SJCRH30 (cell line): ENCODE measurements around the gene OPN1SW. TPM values are rescaled to one million over a fixed set of nuclear protein-coding genes. Genes with fewer than 3 reads are reported as not detected.

Experiments used
- DNase-seq, 2 experiments: peaks; one replicate each; pipeline ENCODE4 v3.0.0-alpha.2; 2015 to 2020
- H3K27ac ChIP-seq: fragments of 250-450 bp; sonication (Bioruptor Pico); 2 replicates; pipeline ENCODE4 v1.5.1; 2020; ENCODE audit warnings: mild to moderate bottlenecking, moderate library complexity
- H3K27me3 ChIP-seq: fragments of 250-450 bp; sonication (Bioruptor Pico); 2 replicates; pipeline ENCODE4 v1.5.1; 2020; ENCODE audit warnings: mild to moderate bottlenecking, moderate library complexity
- H3K36me3 ChIP-seq: fragments of 250-450 bp; sonication (Bioruptor Pico); 2 replicates; pipeline ENCODE4 v1.5.1; 2020; ENCODE audit warnings: mild to moderate bottlenecking, moderate library complexity
- H3K4me1 ChIP-seq: fragments of 250-450 bp; sonication (Bioruptor Pico); 2 replicates; pipeline ENCODE4 v1.5.1; 2020; ENCODE audit warnings: mild to moderate bottlenecking, moderate library complexity
- H3K4me3 ChIP-seq: fragments of 250-450 bp; sonication (Bioruptor Pico); 2 replicates; pipeline ENCODE4 v1.5.1; 2020; ENCODE audit warnings: mild to moderate bottlenecking, moderate library complexity
- H3K9me3 ChIP-seq: fragments of 250-450 bp; sonication (Bioruptor Pico); replicated peaks from 2 replicates; pipeline ENCODE4 v1.5.1; 2020; ENCODE audit warnings: mild to moderate bottlenecking, moderate library complexity
- total RNA-seq: library from RNA; depleted of rRNA; stranded (reverse); fragments of >200 nt; shearing (Covaris generic); gene quantifications from 2 replicates; pipeline ENCODE4 v1.2.3, GENCODE V29; 2014

The OPN1SW gene
- total RNA-seq, 1 experiment from 2014 or later = not detected

DNA sequence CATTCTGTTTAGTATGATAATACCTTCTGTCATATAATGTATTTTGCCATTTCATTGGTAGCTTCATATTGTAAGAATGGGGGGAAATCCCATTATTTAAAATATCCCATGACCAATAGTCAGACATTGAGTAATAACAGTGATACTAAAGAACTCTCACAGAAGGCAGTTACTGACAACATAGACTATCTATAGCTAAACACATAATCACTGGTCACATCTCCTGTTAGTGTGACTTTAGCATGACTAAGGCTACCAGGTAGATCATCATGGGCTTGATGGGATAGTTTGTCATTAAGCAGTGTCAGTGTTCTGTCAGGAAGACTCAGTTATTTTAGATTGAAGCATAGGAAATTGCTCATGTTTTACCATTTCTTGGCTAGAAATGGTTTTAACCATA is 16.4 kb downstream of the OPN1SW start:
- Histone ChIP-seq H3K4me1 (no peaks in the 10 kb centered on the region), H3K9me3 (no peaks in the 10 kb centered on the region), H3K27ac (no peak overlapping the region), H3K4me3 (no peak overlapping the region), H3K36me3 (peaks cover 86% of the 10 kb centered on the region), H3K27me3 (no peaks in the 10 kb centered on the region)
- DNase-seq = no peak

DNA sequence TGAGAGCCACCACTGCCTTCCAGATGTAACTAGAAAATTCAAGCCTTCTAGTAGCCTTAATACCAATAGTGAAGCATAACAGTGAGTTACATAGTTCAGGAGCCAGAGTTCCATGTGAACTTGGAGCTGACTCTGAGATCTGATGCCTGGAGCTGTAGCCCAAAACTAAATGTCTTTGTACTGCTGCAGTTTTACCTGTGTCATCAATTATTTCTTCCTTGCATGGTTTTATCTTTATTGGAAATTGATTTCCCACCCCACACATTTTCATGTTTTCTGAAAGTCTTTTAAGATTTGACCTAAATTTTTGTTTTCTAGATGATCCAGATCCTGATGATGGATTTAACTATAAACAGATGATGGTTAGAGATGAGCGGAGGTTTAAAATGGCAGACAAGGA is 17.0 kb downstream of the OPN1SW start:
- no peak for DNase-seq
- no peak overlapping the region for H3K27ac ChIP-seq
- no peaks in the 10 kb centered on the region for H3K27me3 ChIP-seq
- H3K36me3 ChIP-seq = peaks cover 86% of the 10 kb centered on the region
- H3K4me1 ChIP-seq = no peaks in the 10 kb centered on the region
- no peaks in the 10 kb centered on the region for H3K9me3 ChIP-seq
- no peak overlapping the region for H3K4me3 ChIP-seq

DNA sequence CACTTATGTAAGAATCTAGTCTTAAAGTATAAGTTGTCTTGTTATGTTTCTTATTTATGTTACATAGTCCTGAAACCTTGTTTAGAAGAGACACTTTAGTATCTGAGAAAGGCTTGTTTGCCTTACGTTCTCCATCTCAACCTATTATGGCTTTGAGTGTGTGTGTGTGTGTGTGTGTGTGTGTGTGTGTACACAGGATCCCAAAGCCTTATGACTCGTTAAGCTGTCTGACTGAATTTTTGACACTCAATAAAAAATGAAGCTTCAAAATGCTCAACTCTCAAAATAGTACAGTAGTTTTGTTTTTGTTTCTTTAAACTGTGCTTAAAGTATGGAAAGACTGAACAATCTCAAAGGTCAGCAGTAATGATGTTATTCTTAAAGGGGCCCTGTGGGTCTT is 18.4 kb downstream of the OPN1SW start:
- Histone ChIP-seq H3K9me3 (no peaks in the 10 kb centered on the region), H3K27me3 (no peaks in the 10 kb centered on the region), H3K27ac (no peak overlapping the region), H3K4me3 (no peak overlapping the region), H3K36me3 (peaks cover 81% of the 10 kb centered on the region), H3K4me1 (no peaks in the 10 kb centered on the region)
- DNase-seq = no peak

DNA sequence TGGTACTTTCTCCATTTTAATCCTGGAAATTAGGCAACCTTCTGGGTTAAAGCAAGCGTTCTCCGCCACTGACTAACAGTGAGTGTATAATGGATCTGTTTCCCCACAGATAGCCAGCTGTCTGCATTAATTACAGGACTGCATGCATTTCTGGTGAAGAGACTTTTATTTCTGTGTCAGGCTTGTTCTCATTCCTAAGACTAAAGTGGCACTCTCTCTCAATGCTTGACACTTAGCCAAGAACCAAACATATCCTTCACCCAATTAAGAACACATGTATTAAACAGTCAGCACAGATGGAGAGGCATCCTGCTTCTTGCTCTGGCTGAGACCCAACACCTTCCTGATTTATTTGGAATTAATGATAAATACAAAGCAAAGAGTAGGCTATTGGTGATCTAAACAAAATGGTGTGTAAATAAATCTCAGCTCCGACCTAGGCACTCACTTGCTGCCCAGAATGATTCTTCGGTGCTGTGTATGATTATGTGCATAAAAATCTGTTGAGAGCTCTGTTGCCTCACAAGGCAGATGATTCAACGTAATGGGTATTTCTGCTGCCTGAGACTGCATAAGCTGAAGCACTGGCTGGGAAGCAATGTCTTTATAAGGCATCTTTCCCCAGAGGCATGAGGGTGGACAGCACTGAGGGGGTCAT is 19.6 kb downstream of the OPN1SW start:
- H3K9me3 ChIP-seq = no peaks in the 10 kb centered on the region
- no peaks in the 10 kb centered on the region for H3K27me3 ChIP-seq
- no peaks in the 10 kb centered on the region for H3K4me1 ChIP-seq
- no peak overlapping the region for H3K27ac ChIP-seq
- H3K36me3 ChIP-seq = peaks cover 78% of the 10 kb centered on the region
- H3K4me3 ChIP-seq = no peak overlapping the region
- DNase-seq = no peak

DNA sequence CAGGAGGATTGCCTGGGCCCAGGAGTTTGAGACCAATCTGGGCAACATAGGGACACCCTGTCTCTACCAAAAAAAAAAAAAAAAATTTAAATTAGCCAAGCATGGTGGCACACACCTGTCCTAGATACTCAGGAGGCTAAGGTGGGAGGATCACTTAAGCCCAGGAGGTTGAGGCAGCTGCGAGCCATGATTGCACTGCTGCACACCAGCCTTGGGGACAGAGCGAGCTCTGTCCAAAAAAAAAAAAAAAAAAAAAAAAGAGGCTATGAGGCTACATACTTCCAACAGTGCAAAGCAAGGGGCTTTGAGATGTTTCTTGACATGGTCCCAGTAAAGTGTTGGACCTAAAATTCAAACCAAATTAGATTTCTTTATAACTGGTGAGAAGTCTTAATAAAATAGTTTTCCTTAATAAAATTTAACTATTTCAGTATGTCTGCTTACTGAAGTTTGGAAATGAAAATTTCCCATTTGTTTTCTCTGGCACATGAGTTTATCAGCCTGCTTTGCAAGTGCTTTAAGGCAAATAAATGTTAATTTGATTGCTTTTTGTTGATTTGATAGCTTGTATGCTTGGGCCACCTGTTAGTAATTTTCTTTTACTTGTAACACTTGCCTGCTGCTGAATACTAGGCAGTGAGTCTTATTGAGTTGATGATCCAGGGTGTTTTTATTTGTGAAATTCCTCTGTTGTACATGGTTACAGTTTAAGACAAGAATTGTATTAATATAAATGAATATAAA is 20.3 kb downstream of the OPN1SW start:
- Histone ChIP-seq H3K4me3 (no peak overlapping the region), H3K9me3 (no peaks in the 10 kb centered on the region), H3K27ac (no peak overlapping the region), H3K36me3 (peaks cover 76% of the 10 kb centered on the region), H3K4me1 (no peaks in the 10 kb centered on the region), H3K27me3 (no peaks in the 10 kb centered on the region)
- DNase-seq = no peak

DNA sequence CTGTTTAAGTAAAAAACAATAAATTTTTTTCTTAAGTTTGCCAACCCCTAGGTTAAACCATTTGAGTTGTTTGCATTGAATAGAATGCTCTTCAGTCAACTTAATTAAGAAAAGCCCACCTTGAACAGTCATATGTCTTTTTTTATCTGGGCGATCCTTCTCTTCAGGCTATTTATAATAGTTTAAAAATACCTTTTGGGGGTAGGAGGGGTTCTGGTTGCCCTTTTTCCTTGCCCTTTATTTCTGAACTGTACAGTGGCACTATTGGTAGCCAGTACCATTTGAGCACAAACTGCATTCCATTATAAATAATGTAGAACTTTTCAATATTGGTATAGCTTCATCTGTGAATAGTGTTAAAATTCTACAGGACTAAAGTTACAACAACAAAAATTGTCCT is 23.3 kb downstream of the OPN1SW start:
- no peak overlapping the region for H3K27ac ChIP-seq
- no peak for DNase-seq
- H3K9me3 ChIP-seq = no peaks in the 10 kb centered on the region
- no peaks in the 10 kb centered on the region for H3K27me3 ChIP-seq
- H3K4me1 ChIP-seq = no peaks in the 10 kb centered on the region
- H3K4me3 ChIP-seq = no peak overlapping the region
- H3K36me3 ChIP-seq = peaks cover 75% of the 10 kb centered on the region

DNA sequence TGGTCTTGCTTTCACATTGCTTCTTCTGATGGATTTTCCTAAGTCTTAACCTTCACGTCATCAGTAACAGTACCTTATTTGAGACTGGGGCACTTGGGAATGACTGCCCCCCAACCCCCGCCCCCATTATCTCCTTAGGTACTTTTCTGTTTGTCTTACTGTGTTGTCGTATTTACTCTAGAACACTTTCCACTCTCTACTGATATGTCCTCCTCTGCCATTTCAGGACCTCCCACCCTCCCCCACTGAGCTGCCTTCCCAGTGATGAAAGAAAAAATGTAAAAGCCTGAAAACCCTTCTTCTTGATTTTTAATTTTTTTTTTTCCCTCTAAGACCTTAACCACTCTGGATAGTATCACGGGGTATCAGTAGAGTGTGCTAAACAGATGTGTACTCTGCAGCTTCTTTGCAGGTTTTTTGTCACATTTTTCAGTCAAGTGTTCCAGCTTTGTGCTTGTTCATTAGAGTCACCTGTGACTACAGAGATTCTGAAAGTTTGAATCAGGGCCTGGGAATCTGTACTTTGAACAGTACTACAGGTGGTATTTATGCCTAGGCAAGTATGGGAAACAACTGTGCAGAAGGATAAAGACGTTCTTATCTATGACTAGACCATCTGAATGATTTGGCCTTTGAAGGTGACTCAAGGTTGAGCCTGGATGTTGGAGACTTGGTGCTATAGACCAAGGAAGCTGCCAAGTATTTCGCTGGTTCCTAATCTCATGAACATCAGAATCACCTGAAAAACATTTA is 28.1 kb downstream of the OPN1SW start:
- peaks cover 50% of the 10 kb centered on the region for H3K36me3 ChIP-seq
- no peak overlapping the region for H3K4me3 ChIP-seq
- DNase-seq = no peak
- H3K27ac ChIP-seq = no peak overlapping the region
- H3K4me1 ChIP-seq = no peaks in the 10 kb centered on the region
- H3K27me3 ChIP-seq = no peaks in the 10 kb centered on the region
- H3K9me3 ChIP-seq = no peaks in the 10 kb centered on the region

DNA sequence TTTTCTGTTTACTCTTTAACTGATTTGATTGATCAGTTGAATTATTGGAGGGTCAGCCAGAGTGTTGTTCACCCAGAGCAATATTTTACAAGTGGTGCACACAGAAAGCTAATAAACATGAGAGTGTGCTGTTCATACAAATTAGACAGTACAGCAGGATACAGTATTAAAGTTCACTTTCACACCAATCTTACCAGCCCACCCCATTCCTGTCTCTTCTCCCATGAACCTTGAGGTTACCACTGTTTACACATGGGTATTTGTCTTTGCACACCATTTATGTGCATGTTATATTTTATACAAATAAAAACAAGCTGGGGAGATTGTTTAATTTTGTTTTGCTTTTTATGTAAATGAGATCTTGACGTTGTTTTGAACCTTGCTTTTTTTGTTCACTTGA is 29.9 kb downstream of the OPN1SW start:
- H3K27me3 ChIP-seq = no peaks in the 10 kb centered on the region
- no peak overlapping the region for H3K4me3 ChIP-seq
- H3K36me3 ChIP-seq = peaks cover 45% of the 10 kb centered on the region
- peaks cover 8% of the 10 kb centered on the region for H3K4me1 ChIP-seq
- H3K27ac ChIP-seq = no peak overlapping the region
- no peaks in the 10 kb centered on the region for H3K9me3 ChIP-seq
- DNase-seq = no peak

DNA sequence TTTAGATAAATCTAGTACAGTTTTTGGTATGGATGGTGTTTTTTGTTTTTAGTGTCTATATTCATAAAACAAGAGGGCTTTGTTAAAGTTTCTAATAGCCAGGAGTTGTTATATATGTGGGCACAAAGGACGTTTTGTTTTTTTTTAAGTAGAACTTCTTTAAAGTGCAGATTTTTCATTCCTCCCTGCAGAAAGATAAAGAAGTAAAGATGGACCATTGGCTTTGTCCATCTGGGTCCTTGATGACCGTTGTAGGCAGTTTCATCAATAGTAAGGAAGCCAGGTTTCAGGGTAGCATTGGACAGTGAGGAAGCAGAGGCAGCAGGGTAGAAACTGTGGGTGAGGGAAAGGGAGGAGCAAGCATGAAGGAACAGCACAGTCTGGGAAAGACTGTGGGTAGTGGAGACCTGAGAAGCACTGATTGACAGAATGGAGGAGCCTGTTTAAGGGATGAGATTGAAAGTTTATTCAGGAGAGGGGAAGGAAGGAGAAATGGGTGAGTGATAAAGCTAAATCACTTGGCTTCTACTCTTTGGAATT is 31.2 kb downstream of the OPN1SW start:
- Histone ChIP-seq H3K36me3 (peaks cover 35% of the 10 kb centered on the region), H3K27me3 (no peaks in the 10 kb centered on the region), H3K9me3 (no peaks in the 10 kb centered on the region), H3K27ac (no peak overlapping the region), H3K4me3 (no peak overlapping the region), H3K4me1 (peaks cover 10% of the 10 kb centered on the region)
- DNase-seq = no peak

DNA sequence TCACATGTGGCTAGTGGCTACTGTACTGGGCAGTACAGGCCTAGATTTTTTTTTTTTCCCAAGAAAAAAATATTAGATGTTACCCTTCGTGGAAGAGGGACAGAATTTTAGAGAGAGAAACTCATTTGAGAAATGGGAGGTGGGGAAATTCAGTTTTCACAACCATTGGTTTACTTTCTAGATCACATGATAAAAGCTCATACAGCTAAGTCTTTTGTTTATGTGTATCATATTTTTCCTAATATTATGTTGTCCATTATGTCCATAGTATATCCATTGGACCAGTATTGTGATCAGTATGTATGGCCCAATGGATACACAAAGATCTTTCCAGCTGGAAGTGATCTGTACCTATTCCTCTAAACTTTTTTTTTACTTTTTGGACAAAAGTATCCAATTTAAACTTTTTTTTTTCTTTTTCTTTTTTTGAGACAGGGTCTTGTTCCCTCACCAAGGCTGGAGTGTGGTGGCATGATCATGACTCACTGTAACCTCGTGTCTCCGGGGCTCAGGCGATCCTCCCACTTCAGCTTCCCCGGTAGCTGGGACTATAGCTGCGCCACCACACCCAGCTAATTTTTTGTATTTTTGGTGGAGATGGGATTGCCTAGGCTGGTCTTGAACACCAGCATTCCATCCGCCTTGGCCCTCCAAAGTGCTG is 32.4 kb downstream of the OPN1SW start:
- peaks cover 13% of the 10 kb centered on the region for H3K4me1 ChIP-seq
- DNase-seq = no peak
- no peaks in the 10 kb centered on the region for H3K9me3 ChIP-seq
- no peak overlapping the region for H3K27ac ChIP-seq
- peaks cover 23% of the 10 kb centered on the region for H3K36me3 ChIP-seq
- H3K4me3 ChIP-seq = no peak overlapping the region
- H3K27me3 ChIP-seq = no peaks in the 10 kb centered on the region

DNA sequence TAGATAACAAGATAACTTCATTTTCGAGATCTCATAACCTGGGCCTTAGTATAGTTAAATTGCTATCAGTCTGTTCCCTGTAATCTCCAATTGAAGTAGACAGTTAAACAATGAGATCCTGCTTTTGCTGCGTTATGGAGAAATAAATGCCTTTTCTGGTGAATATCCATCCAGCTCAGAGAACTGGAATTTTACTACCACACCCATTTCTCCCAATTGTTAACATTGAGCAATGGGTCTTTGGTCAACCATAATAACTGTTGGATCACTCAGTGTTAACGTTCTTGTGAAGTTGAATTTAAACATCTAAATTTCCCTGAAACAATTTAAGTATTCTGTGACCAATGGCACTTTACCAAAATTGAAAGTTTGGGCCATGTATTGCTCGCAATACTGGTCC is 33.4 kb downstream of the OPN1SW start:
- Histone ChIP-seq H3K27me3 (no peaks in the 10 kb centered on the region), H3K36me3 (peaks cover 15% of the 10 kb centered on the region), H3K4me1 (peaks cover 18% of the 10 kb centered on the region), H3K9me3 (no peaks in the 10 kb centered on the region), H3K27ac (no peak overlapping the region), H3K4me3 (no peak overlapping the region)
- DNase-seq = no peak

DNA sequence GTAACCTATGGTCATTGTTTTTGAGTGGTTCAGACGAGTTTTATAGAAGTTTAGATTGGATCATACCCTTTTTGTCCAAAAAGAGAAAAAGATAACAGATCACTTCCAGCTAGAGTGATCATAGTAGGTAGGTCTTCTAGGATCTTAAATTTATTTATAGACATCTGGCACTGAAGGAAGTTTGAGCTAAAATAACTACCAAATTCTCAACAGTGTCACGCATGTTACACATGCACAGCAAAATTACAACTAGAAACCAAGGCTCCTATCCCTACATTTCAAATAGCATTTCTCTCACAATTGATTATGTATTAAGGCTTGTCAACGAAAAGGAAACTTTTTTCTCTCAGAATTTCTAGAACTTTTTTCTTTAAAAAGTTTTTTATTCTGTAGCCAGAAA is 34.1 kb downstream of the OPN1SW start:
- no peak overlapping the region for H3K27ac ChIP-seq
- no peak overlapping the region for H3K4me3 ChIP-seq
- peaks cover 13% of the 10 kb centered on the region for H3K36me3 ChIP-seq
- H3K9me3 ChIP-seq = no peaks in the 10 kb centered on the region
- DNase-seq = no peak
- H3K27me3 ChIP-seq = no peaks in the 10 kb centered on the region
- peaks cover 18% of the 10 kb centered on the region for H3K4me1 ChIP-seq

DNA sequence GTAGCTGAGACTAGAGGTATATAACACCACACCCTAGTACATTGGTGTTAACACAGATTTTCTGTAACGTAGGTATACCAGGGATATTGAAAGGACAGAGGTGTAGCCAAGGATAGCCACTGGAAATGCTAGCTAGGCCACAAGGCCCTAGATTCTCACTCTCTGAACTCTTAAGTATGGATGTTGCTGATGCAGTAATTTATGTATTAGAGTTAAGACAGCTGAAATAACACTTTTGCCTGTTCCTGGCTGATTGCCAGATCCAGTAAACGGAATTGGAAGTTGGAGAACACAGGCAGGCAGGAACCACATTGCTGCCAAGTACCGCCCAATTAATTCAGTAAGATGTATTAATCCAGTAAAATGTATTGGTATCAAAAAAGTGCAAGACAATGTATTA is 34.6 kb downstream of the OPN1SW start:
- Histone ChIP-seq H3K27ac (no peak overlapping the region), H3K4me1 (peaks cover 18% of the 10 kb centered on the region), H3K27me3 (no peaks in the 10 kb centered on the region), H3K4me3 (peak overlapping the region; percentile 72), H3K9me3 (no peaks in the 10 kb centered on the region), H3K36me3 (peaks cover 13% of the 10 kb centered on the region)
- peak; percentile 24 to 61 for DNase-seq

DNA sequence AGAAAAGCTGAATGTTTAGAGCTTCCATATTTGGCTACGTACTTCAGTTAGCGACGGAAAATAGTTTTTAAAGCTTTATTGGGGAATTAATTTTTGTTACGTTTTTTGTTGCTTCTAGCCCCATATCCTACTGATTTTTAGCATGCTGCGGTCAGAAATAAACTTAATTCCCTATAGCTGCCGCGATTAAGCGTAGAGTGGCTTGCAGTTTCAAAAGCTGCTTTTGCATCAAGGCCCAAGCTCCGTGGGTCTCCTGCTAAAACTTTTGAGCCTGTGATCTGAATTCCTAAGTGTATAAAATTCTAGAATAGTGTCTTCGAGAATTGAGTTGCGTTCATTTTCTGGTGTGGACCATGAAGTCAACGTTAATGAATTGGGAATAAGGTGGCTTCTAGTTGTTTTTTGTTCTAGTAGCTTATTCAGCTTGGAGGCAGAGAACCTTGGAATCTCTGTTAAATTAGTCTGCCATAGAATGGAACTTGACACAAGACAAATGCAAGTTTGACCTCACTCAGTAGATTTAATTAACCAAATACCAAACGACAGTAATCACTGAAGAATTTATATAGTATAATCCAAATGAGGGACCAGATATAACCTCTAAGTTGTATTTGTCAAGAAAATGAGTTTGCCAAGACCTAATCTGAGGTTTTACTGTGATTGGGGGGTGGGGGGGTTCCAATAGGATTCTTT is 35.5 kb downstream of the OPN1SW start:
- Histone ChIP-seq H3K9me3 (no peaks in the 10 kb centered on the region), H3K4me1 (peaks cover 18% of the 10 kb centered on the region), H3K27me3 (no peaks in the 10 kb centered on the region), H3K36me3 (peaks cover 8% of the 10 kb centered on the region), H3K27ac (peak overlapping the region; percentile 74), H3K4me3 (peak overlapping the region; percentile 72)
- no peak for DNase-seq
